ENCODE measurements around the gene TROAP. TPM values are rescaled to one million over a fixed set of nuclear protein-coding genes. Genes with fewer than 3 reads are reported as not detected.

Gene TROAP
- total RNA-seq, 1 experiment from 2014 or later, result 75.3 TPM

GRCh38 chr12:49344486-49345050, 21.5 kb downstream of the TROAP start:
- Histone ChIP-seq H4K20me1 (ENCODE audit: control insufficient read depth, insufficient read depth, insufficient read length) (peaks cover 3% of the 10 kb centered on the region), H4K5ac (ENCODE audit: insufficient read length, low read depth, low read length) (no peak overlapping the region), H3K27ac (ENCODE audit: insufficient read length, low read depth, low read length) (no peak overlapping the region), H2BK120ac (ENCODE audit: low read depth, low read length, poor library complexity, severe bottlenecking) (no peak overlapping the region), H2AFZ (ENCODE audit: low read length) (no peak overlapping the region), H3K79me2 (ENCODE audit: insufficient read depth, low read length) (no peaks in the 10 kb centered on the region), H3K4me2 (ENCODE audit: insufficient read depth, insufficient read length, low read length) (peak overlapping the region; percentile 12), H2BK5ac (ENCODE audit: insufficient read length, low read length) (no peak overlapping the region), H3K27me3 (ENCODE audit: insufficient read depth, low read length) (peaks cover 79% of the 10 kb centered on the region), H3K4me1 (ENCODE audit: insufficient read depth, low read length) (peaks cover 7% of the 10 kb centered on the region; the same call in 1 of the 2 replicates), H3K4ac (ENCODE audit: low read depth, low read length) (no peak overlapping the region), H3K23me2 (ENCODE audit: insufficient read length, low read depth, low read length, poor library complexity, severe bottlenecking) (peaks cover 36% of the 10 kb centered on the region), H3K9ac (ENCODE audit: extremely low read depth, insufficient read length, low read length) (no peak overlapping the region), H3K14ac (ENCODE audit: insufficient read depth, low read length) (no peak overlapping the region), H4K8ac (replicated peaks; ENCODE audit: insufficient read length, low read depth, low read length) (no peak overlapping the region), H3K56ac (ENCODE audit: insufficient read length, low read depth, low read length) (no peak overlapping the region), H2AK5ac (ENCODE audit: insufficient read length, low read length) (no peak overlapping the region), H2BK12ac (ENCODE audit: insufficient read length, low read depth, low read length) (no peak overlapping the region), H3K79me1 (ENCODE audit: insufficient read depth, low read depth, low read length, poor library complexity, severe bottlenecking) (no peaks in the 10 kb centered on the region), H4K91ac (ENCODE audit: insufficient read length, low read depth, low read length) (no peak overlapping the region), H3K23ac (ENCODE audit: insufficient read length, low read depth, low read length) (no peak overlapping the region), H3K18ac (ENCODE audit: insufficient read length, low read depth, low read length) (no peak overlapping the region), H3T11ph (ENCODE audit: low read length) (no peak overlapping the region), H3K9me3 (ENCODE audit: control insufficient read depth, low read depth, low read length) (no peaks in the 10 kb centered on the region), H2BK15ac (ENCODE audit: low read depth, low read length) (no peak overlapping the region), H2BK20ac (ENCODE audit: low read depth, low read length, poor library complexity, severe bottlenecking) (no peak overlapping the region)
- Mint-ChIP-seq H3K4me1 (peaks cover 45 to 53% of the 10 kb centered on the region in 2 experiments), H3K36me3 (ENCODE audit: insufficient read depth in 1 of 3, low read depth in 3 of 3) (peaks cover 0 to 1% (median 0%) of the 10 kb centered on the region in 3 experiments; a peak in 1 of 7 replicates), H3K27me3 (ENCODE audit: low read depth) (peaks cover 99% of the 10 kb centered on the region), H3K9me3 (peaks cover 1 to 3% of the 10 kb centered on the region in 2 experiments; a peak in 2 of 5 replicates), H3K27ac (no peak overlapping the region), H3K4me3 (peak overlapping the region in 1 of 2 experiments; percentile 56; a peak in 3 of 5 replicates)
- no peak for DNase-seq
- WGBS (ENCODE audit: extremely low coverage, insufficient read length, low lambda C conversion rate), result no CpG with 5 or more reads among the region's 15 CpGs
- TF ChIP-seq CTCF (conservative IDR thresholded peaks at IDR 0.05), result no peak

All from H9 (cell line).